Activated CD4-positive, alpha-beta T cell treated with anti-CD3 and anti-CD28 coated beads for 48 hours (primary cell): ENCODE data around the gene MAPK10.
"Not testable (repeated sequence)": the region's sequence is repeated elsewhere in the genome, so short reads cannot be mapped to it uniquely, and the experiment has no call there.

Experiments
- DNase-seq: peaks from one replicate; pipeline ENCODE4 v3.0.0-alpha.2; 2020

Gene MAPK10

DNA sequence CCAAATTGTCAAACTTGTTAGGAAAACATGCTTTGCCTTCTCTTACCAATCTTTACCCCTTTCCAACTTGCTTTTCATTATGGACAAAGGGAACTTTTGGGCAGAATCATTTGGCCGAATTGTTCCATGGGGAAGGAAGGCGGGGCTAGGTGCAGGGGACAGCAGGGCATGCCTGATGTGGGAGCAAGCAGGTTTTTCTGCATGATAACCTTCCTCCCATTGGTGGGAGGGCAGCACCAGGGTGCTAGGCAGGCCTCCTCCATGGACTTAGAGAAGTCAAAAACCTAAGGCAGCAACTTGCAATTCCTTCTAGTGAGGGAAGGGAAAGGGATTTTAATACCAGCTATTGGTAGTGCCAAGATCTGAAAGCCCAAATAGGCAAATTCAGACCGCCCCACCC is 260.5 kb downstream of the MAPK10 start:
- DNase-seq: no peak

DNA sequence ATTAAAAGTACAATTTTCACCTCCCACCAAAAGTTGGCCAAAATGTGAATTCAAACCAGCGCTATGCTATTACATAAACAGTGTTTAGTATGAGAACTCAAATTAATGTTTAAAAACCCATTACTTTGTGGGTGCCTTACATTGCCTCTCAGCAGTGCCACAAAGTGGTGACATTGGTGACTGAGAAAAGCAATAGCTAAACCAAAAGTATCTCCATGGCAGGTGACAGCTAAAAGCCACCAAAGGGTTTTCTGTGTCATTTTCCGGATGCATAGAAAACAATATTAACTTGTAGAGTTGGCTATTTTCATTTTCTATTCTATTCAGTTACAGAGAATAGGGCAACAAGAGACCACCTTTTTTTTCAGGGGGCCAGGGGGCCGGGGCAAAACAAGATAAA is 261.2 kb downstream of the MAPK10 start:
- DNase-seq: no peak

- no peak for DNase-seq
Observed at GRCh38 chr4:86096373-86096772, 263.5 kb downstream of the MAPK10 start.

- DNase-seq: no peak
Observed at GRCh38 chr4:86092684-86093083, 267.2 kb downstream of the MAPK10 start.

- DNase-seq: no peak
Observed at GRCh38 chr4:86091201-86091600, 268.7 kb downstream of the MAPK10 start.

- DNase-seq: no peak
Observed at GRCh38 chr4:86089781-86090323, 270.0 kb downstream of the MAPK10 start.

DNA sequence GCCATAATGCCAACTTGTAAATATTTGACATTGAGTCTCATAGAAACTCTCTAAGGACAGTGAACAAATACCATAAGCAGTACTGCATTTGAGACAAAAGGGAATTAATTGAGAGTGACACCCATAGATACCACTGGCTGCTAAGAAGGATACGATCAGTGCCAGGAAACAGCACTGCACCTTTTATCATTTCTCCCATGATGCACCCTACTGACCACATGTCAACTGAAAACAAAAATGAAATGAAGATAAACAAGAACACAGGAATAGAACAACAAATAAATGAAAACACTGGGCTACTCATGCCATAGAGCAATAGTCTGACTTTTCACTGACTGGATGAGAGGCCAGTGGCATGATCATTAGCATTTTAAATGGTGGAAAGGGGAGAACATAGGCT is 270.8 kb downstream of the MAPK10 start:
- no peak for DNase-seq

- not testable (repeated sequence) for DNase-seq
Observed at GRCh38 chr4:86075796-86076195, 284.1 kb downstream of the MAPK10 start.

DNA sequence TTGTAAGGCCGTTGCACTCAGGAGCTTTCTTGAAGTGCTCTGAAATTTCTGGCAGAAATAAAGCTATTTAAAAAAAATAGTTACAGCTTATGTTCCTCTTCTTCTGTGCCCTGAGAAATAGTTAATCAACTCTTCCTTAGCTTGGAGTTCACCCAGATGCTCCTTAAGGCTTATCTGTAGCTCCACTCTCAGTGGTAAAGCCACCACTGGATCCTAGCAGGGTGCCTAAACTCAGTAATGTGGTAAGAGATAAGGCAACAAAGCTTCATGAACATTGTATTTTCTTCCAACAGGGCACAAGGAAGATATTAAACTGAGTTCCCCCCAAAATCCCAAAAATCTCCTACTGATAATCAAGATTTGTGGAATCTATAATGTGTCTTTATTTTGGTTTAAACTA is 299.5 kb downstream of the MAPK10 start:
- no peak for DNase-seq

GRCh38 chr4:86058621-86059020 is 301.2 kb downstream of the MAPK10 start:
- DNase-seq: no peak

DNA sequence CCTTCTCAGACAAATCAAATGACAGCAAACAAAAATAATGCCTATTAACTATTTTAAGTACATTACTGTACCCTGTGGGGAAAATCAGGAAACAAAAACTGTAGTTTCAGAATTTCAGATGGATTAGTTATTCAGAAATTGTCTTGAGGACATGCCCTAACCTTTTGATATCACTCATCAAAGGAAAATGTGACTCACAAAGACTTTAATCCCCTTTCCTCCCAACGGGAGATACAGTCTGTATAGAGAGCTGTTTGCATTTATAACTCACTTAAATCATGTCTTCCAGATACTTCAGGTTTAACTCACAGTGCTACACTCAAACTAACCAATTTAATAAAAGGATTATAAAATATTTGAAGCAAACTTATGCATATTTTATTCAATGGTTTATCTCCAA is 304.0 kb downstream of the MAPK10 start:
- no peak for DNase-seq

GRCh38 chr4:86054286-86055032 is 305.4 kb downstream of the MAPK10 start:
- DNase-seq: no peak

DNA sequence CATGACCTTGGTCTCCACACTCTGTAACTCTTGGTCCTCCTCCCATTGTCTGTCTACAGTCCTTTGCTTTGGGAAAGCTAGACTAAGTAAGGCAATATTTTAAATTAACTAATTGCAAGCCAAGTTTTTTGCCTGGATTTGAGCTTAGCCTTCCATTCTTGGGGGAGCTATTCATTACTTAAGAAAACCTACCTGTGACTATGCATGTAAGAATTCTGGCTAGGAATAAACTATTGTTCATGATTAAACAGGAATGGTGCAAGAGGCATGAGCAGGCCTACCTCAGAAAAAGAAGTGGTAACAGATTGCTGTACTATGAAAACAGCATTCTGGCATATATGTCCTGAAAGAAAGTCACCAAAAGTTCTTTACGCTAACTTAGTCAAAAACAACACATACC is 309.4 kb downstream of the MAPK10 start:
- no peak for DNase-seq

- DNase-seq: no peak
Observed at GRCh38 chr4:86048426-86048825, 311.4 kb downstream of the MAPK10 start.

GRCh38 chr4:86044593-86044985 is 315.3 kb downstream of the MAPK10 start:
- DNase-seq: no peak

- peak; percentile 3 for DNase-seq
Observed at GRCh38 chr4:86043755-86044592, 315.9 kb downstream of the MAPK10 start.

DNA sequence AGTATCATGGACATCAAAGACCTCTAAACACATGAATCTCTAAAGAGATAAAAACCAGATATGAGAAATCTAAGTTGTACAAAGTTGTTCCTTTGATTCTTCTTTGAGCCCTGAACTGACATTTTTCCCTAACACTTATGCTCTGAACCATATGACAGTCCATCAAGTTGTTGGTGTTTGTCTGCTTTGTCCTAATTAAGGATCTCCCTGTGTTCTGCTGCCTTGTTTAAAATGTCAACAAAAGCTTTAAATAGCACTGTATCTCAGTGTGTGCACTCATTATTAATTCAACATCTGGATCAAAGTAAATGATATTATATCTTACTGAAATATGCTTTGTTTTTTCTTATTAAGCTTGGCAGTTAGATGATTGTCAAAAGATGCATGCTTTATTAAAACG is 321.8 kb downstream of the MAPK10 start:
- no peak for DNase-seq

DNA sequence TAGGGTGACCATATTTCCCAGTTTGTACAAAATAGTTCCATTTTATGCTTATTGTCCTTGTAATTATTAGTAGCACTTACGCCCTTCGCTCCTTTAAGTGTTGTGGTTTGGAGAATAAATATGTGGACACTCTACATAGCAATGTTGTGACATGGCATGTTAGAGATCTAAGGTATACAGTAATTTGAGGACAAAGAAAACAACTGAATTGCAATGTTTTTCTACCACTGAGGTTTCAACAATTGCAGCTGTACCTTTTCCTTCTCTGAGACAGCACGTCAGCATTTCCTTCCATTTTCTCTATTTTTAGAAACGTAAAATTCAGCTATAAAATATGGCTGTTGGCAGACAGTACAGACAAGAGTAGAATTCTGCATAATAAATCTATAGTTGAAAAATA is 323.1 kb downstream of the MAPK10 start:
- DNase-seq: no peak

- no peak for DNase-seq
Observed at GRCh38 chr4:86035688-86036087, 324.2 kb downstream of the MAPK10 start.

DNA sequence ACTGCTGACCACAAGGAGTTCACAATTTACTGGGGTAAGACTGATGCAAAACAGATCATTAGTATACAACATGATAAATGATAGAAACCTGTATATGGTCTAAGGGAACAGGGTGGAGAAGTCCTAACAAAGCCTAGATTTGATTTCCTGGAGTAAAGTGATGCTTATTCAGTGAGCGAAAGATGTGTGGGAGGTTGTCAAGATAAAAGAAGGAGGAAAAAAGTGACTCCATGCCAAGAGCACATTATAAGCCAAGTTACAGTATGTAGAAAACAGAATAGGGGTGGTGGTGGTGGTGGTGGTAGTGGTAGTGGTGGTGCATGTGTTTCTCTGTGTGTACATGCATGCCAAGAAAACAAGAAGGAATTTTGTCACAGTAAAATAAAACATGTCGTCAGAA is 325.2 kb downstream of the MAPK10 start:
- DNase-seq: no peak

- DNase-seq: no peak
Observed at GRCh38 chr4:86033171-86033570, 326.7 kb downstream of the MAPK10 start.

DNA sequence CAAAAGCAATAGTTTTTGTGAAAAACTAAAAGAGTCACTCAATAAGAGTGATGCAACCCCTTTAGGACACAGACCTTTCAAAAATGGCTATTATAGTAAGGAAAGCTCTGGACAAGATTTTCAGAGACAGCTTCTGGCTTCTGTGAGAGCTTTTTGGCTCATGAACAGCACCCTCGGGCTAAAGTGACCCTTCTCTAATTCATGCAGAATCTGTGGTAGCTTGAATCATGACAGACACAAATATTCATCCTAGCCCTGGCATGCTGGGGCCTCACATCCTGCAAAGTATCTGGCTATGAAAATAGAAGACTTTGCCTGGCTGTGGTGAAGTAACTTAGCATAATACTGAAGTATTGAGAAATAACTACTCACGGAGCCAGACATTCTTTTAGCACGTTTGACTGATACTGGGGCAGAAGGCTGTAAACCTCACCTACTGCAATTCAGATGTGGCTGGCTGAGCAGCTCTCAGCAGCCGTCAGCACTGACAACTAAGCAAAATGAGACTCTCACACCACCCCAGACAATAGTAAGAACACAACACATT is 327.3 kb downstream of the MAPK10 start:
- no peak for DNase-seq

DNA sequence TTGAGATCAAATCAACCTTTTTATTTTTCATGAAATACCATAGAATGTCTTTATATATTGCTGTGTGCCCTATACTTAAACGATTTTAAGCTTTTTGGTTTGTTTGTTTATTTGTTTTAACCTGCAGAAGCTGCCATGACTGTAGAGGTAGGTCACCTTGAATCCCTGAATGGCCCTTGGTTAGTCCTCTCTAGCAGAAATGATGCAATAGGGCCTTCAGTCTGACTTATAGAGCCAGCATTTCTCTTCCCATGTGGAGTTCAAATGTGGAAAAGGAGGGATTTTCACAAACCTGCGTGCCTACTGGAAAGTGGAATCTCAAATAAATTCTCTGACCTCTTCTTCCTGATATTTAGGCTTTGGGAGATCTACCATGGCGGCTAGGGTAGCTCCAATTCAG is 327.9 kb downstream of the MAPK10 start:
- no peak for DNase-seq

GRCh38 chr4:86026720-86027119 is 333.1 kb downstream of the MAPK10 start:
- no peak for DNase-seq
